CD14-positive monocyte (primary cell): ENCODE data around the gene FOXO3B. TPM values are rescaled to one million over a fixed set of nuclear protein-coding genes. Genes with fewer than 3 reads are reported as not detected.
"Not testable (repeated sequence)": the region's sequence is repeated elsewhere in the genome, so short reads cannot be mapped to it uniquely, and the experiment has no call there.

Experiments
- DNase-seq, 3 donors: peaks; one replicate each; pipeline ENCODE4 v3.0.0-alpha.2; 2011 to 2022
- H2AFZ ChIP-seq: 2 replicates; pipeline ENCODE4 v1.6.0; 2012; ENCODE audit warnings: mild to moderate bottlenecking, low read depth, low read length, inconsistent platforms; ENCODE audit not compliant: insufficient read depth, poor library complexity, severe bottlenecking
- H3K27ac ChIP-seq, 2 donors: 1 replicate in 1 of 2; 2 replicates in 1 of 2; pipeline ENCODE4 v1.5.1; 2012 to 2013; ENCODE audit warnings: low read length in 2 of 2, control low read depth in 1 of 2, inconsistent platforms in 1 of 2, low read depth in 1 of 2, mild to moderate bottlenecking in 1 of 2
- H3K27me3 ChIP-seq, 2 donors: one replicate each; pipeline versions ENCODE4 v1.6.0 to v1.6.1; 2011 to 2013; ENCODE audit warnings: low read length in 2 of 2; ENCODE audit not compliant: control insufficient read depth in 2 of 2, insufficient read depth in 2 of 2
- H3K36me3 ChIP-seq, 2 donors: replicated peaks in 1 of 2; 1 replicate in 1 of 2; 2 replicates in 1 of 2; pipeline versions ENCODE4 v1.5.1 to v1.6.1; 2012 to 2013; ENCODE audit warnings: low read length in 2 of 2, control low read depth in 1 of 2, inconsistent platforms in 1 of 2, mild to moderate bottlenecking in 1 of 2; ENCODE audit not compliant: insufficient read depth in 2 of 2, control insufficient read depth in 1 of 2
- H3K4me1 ChIP-seq, 2 donors: 1 replicate in 1 of 2; 2 replicates in 1 of 2; pipeline versions ENCODE4 v1.5.1 to v1.6.1; 2012 to 2013; ENCODE audit warnings: low read length in 2 of 2, control low read depth in 1 of 2, inconsistent platforms in 1 of 2, mild to moderate bottlenecking in 1 of 2, moderate library complexity in 1 of 2; ENCODE audit not compliant: insufficient read depth in 2 of 2, control insufficient read depth in 1 of 2
- H3K4me2 ChIP-seq: replicated peaks from 2 replicates; pipeline ENCODE3; 2012; ENCODE audit warnings: low read length, moderate library complexity, mild to moderate bottlenecking; ENCODE audit not compliant: poor library complexity, severe bottlenecking; ENCODE audit errors: extremely low read depth
- H3K4me3 ChIP-seq, 3 experiments: fragments of 200-600 bp in 1 of 3; sonication (generic) in 1 of 3; replicated peaks in 1 of 3; 1 replicate in 2 of 3; 2 replicates in 1 of 3; pipeline ENCODE4 v1.5.1; 2011 to 2013; ENCODE audit warnings: low read length in 3 of 3, mild to moderate bottlenecking in 3 of 3, control low read depth in 2 of 3, low read depth in 2 of 3, inconsistent platforms in 1 of 3, moderate library complexity in 1 of 3
- H3K79me2 ChIP-seq: 2 replicates; pipeline ENCODE4 v1.6.0; 2012; ENCODE audit warnings: mild to moderate bottlenecking, control low read depth, inconsistent platforms, low read length, moderate library complexity; ENCODE audit not compliant: insufficient read depth
- H3K9ac ChIP-seq: 2 replicates; pipeline ENCODE4 v1.6.0; 2017; ENCODE audit warnings: low read length, mild to moderate bottlenecking; ENCODE audit not compliant: insufficient read depth, poor library complexity, severe bottlenecking
- H3K9me3 ChIP-seq, 2 donors: replicated peaks in 1 of 2; 1 replicate in 1 of 2; 2 replicates in 1 of 2; pipeline versions ENCODE4 v1.5.1 to v1.6.1; 2012 to 2013; ENCODE audit warnings: low read length in 2 of 2, control low read depth in 1 of 2; ENCODE audit not compliant: control insufficient read depth in 1 of 2, insufficient read depth in 1 of 2
- H4K20me1 ChIP-seq: 2 replicates; pipeline ENCODE4 v1.6.0; 2012; ENCODE audit warnings: mild to moderate bottlenecking, low read length, control low read depth, moderate library complexity; ENCODE audit not compliant: insufficient read depth
- H3K27ac Mint-ChIP-seq, 7 donors: one replicate each; pipeline ENCODE4 v1.8.0; 2020; ENCODE audit warnings: mild to moderate bottlenecking in 7 of 7, mixed read lengths in 7 of 7, moderate library complexity in 6 of 7, inconsistent platforms in 2 of 7
- H3K27me3 Mint-ChIP-seq, 3 donors: one replicate each; pipeline ENCODE4 v1.8.0; 2021 to 2022; ENCODE audit warnings: low read depth in 3 of 3, mild to moderate bottlenecking in 3 of 3, mixed read lengths in 3 of 3, moderate library complexity in 3 of 3, inconsistent platforms in 1 of 3
- H3K36me3 Mint-ChIP-seq, 2 donors: one replicate each; pipeline ENCODE4 v1.8.0; 2020; ENCODE audit warnings: mixed read lengths in 2 of 2, inconsistent platforms in 1 of 2, mild to moderate bottlenecking in 1 of 2
- H3K4me1 Mint-ChIP-seq: one replicate; pipeline ENCODE4 v1.8.0; 2020; ENCODE audit warnings: mild to moderate bottlenecking, mixed read lengths
- H3K4me3 Mint-ChIP-seq, 2 donors: one replicate each; pipeline ENCODE4 v1.8.0; 2020; ENCODE audit warnings: mild to moderate bottlenecking in 2 of 2, mixed read lengths in 2 of 2, moderate library complexity in 1 of 2
- H3K9me3 Mint-ChIP-seq, 7 donors: one replicate each; pipeline ENCODE4 v1.8.0; 2020 to 2022; ENCODE audit warnings: mixed read lengths in 7 of 7, mild to moderate bottlenecking in 6 of 7, moderate library complexity in 6 of 7, inconsistent platforms in 2 of 7
- CTCF ChIP-seq: fragments of 200-600 bp; IDR thresholded peaks from one replicate; pipeline ENCODE4 v1.8.0; 2022; ENCODE audit warnings: antibody characterized with exemption, mild to moderate bottlenecking
- WGBS: methylation state at CpG from one replicate; pipeline ENCODE4 v1.1.5; 2013; ENCODE audit warnings: missing lambda C conversion rate; ENCODE audit not compliant: insufficient coverage; 5-methylcytosine and 5-hydroxymethylcytosine counted together
- intact Hi-C, 2 donors: fragments of 100-400 bp; cut with micrococcal nuclease; formaldehyde crosslinking; loops; one replicate each; pipeline versions ENCODE4 v1.15.0 to v1.15.1; 2023
- polyA plus RNA-seq, 3 donors: library from polyadenylated mRNA; depleted of rRNA in 1 of 3; unstranded in 2 of 3; stranded (reverse) in 1 of 3; fragments of 300-500 nt in 2 of 3; fragments of >200 nt in 1 of 3; fragmentation: Illumina TruSeq in 2 of 3; gene quantifications; 1 replicate in 2 of 3; 2 replicates in 1 of 3; pipeline ENCODE4 v1.2.3, GENCODE V29; 2012 to 2021

FOXO3B gene
- polyA plus RNA-seq, 3 donors = 0.84 TPM; not detected in 2

DNA sequence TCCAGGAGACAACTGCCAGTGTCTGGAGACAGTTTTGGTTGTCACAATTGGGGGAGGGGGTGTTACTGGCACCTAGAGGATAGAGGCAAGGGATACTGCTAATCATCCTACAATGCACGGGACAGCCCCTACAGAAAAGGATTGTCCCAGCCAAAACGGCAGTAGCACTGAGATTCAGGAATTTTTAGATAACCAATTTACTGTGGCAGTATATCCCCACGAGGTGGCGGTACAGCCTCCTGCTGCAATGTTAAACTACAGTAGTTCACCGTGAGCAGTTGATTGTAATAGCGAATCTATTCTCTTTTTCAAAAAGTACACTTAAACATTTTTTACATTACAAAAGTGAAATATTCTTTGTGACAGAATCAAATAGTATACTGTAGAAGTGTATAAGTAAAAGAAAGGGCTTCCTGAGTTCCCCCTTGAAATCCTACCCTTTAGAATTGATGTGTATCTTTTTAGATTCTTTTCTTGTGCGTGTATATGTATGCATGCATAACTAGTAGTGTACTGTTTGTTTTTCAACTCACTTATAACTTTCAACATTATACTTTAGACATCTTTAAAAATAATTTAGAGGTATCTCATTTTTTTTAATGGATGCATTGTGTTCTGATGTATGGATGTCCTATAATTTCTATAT lies 30.4 kb upstream of the FOXO3B start:
- H3K9ac ChIP-seq, H3K4me1 Mint-ChIP-seq, H3K27ac ChIP-seq, H3K9me3 Mint-ChIP-seq, H3K27me3 Mint-ChIP-seq, H3K79me2 ChIP-seq, H3K4me3 Mint-ChIP-seq, H3K36me3 Mint-ChIP-seq, H3K4me1 ChIP-seq, H3K4me2 ChIP-seq, H3K4me3 ChIP-seq, intact Hi-C loops, H3K27ac Mint-ChIP-seq, H3K27me3 ChIP-seq, H4K20me1 ChIP-seq, H3K9me3 ChIP-seq, H2AFZ ChIP-seq, H3K36me3 ChIP-seq: not testable (repeated sequence)
- WGBS = no CpG with 5 or more reads among the region's 7 CpGs
- DNase-seq = peak; percentile 18 to 51 (median 43)
- peak; percentile 58 for TF ChIP-seq CTCF

DNA sequence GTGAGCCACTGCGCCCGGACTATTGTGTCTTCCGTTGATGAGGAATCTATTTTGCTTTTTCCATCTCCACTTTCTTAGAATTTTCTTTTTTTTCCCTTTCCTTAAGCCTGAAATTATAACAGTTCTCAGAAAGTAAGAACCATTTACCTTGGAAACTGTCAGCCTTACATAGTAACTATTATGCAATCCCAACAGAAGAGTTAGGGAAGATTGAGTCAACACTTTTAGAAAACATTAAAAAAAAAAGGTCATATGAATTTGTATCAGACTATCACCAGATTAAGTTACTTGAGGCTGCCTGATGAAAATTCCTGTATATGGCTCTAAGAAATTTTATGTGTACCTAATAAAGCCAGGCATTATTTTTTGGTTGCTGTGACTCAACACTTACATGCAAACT lies 26.1 kb upstream of the FOXO3B start:
- H3K27me3 ChIP-seq, H3K4me3 Mint-ChIP-seq, H3K27ac Mint-ChIP-seq, H3K4me2 ChIP-seq, H3K9me3 Mint-ChIP-seq, H3K4me1 ChIP-seq, H3K27ac ChIP-seq, H3K9ac ChIP-seq, DNase-seq, H3K79me2 ChIP-seq, H4K20me1 ChIP-seq, H3K4me1 Mint-ChIP-seq, H3K27me3 Mint-ChIP-seq, H3K9me3 ChIP-seq, H3K36me3 Mint-ChIP-seq, H3K36me3 ChIP-seq, H3K4me3 ChIP-seq, H2AFZ ChIP-seq, intact Hi-C loops: not testable (repeated sequence)
- no CpG with 5 or more reads among the region's 3 CpGs for WGBS

- H3K27me3 Mint-ChIP-seq, H3K4me2 ChIP-seq, H3K4me3 Mint-ChIP-seq, H3K4me3 ChIP-seq, H3K27ac ChIP-seq, H3K4me1 Mint-ChIP-seq, H3K36me3 Mint-ChIP-seq, intact Hi-C loops, H3K4me1 ChIP-seq, DNase-seq, H3K9me3 Mint-ChIP-seq, H3K79me2 ChIP-seq, H3K36me3 ChIP-seq, H4K20me1 ChIP-seq, H2AFZ ChIP-seq, H3K27ac Mint-ChIP-seq, H3K27me3 ChIP-seq, H3K9me3 ChIP-seq, H3K9ac ChIP-seq: not testable (repeated sequence)
- 80% methylated on average over 1 of the region's 3 CpGs for WGBS
Measured at GRCh38 chr17:18705955-18706354, 23.8 kb upstream of the FOXO3B start.
